GM21381 (cell line): ENCODE measurements around the gene USP40.

Experiments used
- ATAC-seq: cut with Tn5 transposase; IDR thresholded peaks from one replicate; pipeline ENCODE4 v1.9.1; 2021; ENCODE audit warnings: mild to moderate bottlenecking, moderate library complexity; ENCODE audit not compliant: unreplicated experiment

Gene USP40

DNA sequence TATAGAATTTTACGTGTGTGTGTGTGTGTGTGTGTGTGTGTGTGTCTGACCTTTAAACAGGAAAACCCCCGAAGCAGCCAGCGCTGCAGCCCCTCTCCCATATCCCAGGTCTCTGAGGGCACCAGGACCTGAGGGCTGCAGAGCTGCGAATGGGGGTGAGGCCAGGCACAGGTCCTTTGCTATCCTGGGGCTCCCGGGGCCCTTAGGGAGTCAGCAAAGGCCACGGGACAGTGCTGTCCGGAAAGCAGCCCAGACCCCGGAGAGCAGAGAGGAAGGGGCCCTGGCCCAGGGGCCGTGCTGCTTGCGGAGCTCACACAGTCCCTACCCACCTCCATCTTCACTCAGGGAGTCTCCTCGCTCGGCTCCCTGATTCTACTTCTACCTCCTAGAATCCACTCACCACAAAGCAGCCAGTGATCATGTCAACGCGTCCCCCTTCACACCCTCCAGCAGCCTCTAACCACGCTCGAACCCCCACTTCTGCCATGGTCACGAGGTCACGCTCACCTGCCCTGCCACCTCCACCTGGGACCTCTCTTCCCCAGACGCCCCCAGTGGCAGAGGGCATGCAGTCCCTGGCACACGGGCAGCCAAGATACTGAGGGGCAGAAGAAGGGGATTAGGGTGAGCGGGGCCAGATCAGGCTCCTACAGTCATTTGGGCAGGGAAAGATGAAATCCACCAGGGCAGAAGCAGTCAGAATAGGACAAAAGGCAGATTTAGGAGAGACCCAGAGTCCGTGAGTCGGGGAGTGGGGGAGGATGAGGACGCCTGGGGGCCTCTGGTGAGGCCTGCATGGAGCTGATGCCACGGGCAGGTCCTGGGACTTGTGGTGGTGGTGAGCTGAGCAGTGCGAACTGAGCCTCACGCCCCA lies 86.7 kb downstream of the USP40 start:
- no peak for ATAC-seq

DNA sequence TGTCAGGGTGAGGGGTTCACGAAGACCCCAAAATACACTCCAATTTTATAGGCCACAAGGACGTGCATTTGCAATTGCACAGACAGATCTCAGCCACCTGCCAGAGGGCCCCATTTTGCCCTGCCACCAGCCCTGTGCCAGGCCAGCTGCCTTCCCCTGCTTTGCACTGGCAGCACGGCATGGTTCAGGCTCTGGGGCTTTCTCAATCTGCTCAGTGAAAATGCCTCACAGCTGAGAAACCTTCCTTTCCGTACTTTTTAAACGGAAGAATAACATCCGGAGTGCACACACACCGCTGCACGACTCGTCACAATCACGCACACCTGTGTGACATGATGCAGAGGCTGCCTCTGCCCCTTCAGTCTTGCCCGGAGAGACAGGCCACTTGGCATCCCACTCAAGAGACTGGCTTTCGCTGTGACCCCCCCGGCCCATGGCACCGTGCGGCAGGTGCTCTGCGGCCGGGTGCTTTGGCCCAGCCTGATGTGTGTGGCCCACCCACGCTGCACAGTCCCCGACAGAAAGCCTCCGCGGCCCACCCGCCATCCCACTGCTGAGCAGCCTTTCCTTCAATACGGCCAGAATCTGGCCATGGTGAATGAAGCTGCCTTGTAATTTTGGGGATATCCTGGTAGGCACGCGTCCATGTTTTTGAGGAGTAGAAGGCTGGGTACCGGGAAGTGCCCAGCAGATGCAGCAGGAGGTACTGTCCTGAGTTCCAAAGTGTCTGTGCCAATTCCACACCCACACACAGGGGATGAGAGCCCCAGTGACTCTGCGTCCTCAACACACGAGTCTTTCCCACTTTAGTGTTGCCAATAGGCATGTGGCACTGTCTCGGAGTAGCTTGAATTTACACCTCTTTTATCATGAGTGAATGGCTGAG lies 88.8 kb downstream of the USP40 start:
- ATAC-seq, result no peak

DNA sequence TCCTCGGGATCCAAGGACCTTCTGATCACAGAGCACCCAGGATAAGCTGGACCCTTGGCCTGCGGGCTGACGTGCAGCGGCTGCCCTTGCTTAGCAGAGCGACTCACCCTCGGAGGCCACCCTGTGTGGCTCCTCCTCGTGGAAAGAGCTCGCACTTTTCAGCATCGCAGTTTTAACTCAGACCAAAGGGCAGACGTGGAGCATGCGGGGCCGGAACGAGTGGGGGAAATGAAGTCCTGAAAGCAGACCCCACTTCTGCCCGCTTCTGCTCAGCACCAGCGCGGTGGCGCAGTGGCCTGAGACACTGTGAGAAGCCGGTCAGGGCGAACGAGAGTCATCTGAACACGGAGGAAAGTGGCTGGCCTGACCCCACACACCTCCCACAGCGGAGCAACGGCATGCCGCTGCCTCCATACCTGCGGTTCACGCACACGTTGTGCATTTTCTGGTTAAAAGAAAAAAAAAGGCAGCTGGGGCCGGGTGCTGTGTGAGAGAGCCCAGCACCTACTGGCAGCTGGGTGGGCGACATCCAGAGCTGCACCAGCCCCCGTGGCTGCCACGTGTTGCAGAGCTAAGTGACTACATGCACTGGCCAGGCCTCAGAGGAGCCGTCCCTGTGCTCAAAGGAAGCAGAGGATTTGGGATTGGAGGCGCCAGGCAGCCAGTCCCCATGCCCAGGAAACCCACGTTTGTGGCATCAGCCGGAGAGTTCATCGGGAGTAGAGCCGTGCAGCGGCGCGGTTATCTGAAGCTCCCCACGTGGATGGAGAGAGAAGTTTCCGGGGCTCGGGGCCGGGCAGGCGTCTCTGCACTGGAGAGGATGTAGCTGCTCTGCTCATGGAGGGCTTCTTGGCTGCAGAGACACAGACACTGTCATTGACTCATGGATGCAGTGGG lies 89.7 kb downstream of the USP40 start:
- ATAC-seq, result no peak

DNA sequence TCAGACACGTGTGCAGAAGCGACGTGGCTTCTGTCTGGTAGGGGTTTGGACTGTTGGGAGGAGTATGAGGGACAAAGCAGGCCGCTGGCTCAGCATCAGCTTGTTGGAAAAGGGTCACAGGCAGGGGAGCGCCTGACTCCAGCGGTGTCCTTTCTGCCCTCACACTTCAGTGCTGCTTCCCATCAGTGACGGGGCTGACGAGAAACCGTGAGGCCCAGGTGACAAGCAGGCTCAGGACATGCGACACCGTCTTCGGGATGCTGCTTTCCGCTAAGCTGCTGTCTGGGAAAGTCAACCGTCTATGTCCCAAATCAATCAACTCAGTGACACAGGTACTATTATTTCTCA lies 90.5 kb downstream of the USP40 start:
- ATAC-seq, result no peak

DNA sequence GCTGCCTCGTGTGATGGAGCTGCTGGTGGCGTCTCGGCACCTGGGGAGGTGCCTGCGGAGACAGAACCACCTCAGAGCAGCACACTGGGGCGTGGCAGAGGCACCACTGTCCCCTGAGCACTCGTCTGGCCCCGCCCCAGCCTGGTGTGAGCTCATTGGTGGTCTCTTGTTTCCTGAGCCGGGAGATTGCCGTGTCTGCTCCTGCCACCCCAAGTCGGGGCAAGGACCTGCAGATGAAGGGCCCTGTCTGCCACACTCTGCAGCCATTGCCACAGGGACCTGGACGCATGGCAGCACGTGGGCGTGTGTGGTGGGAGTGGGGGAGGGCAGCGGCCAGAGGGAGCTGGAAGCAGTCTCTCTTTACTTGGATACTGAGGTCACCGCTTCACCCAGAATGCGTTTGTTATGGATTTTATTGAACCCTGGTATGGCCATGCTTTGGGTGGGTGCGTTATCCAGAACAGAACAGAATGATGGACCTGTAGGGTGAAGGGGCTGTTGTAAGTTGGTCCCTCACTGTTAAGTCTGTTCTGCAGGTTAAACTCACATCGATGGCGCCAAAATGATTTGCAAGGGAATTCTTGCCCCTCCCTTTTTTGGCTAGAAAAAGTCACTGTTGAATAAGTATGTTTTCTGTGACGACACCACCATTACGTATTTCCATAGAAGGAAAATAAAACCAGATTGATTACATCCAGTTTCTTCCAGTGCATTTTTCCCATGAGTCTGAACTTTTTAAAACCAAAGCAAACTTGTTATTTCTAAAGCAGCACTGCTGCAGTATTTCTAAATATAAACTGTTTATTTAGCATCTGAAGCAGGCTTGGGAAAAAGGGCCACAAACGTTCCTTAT lies 92.0 kb downstream of the USP40 start:
- ATAC-seq, result no peak

DNA sequence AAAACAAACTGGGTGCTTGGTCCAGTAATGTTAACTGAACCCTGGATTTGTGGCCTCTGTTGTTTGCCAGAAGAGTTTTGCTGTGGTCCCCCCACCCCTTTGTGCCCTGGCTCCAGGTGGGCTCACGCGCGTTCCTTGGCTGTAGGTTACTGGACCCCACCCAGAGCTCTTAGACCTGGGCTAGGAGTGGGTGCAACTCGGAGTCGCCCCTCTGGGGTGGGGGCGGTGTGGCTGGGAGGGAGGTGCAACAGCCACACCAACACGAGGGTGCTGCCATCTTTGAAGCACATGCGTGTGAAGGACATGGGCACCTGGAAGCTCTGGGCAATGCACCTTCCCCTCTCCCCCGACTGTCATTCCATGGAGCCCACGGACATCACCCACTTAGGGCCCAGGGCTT lies 92.7 kb downstream of the USP40 start:
- ATAC-seq, result no peak

DNA sequence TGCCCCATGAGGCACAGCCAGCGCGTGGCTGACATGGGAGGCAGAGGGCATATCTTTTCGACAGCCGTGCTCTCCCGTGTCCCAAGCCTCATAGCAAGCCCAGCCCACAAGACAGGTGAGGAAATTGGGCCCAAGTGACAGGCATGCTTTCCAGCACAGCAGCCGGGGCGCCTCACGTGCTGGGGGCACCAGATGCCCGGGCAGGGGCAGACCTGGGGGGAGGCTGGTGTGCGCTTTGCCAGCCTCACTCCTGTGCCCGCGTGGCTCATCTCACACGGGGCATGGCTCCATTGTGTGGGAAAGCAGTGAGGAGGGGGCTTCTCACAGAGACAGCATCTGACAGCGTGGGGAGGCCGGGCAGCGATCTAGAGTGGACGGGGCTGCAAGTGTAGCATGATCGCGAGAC lies 93.2 kb downstream of the USP40 start:
- no peak for ATAC-seq

DNA sequence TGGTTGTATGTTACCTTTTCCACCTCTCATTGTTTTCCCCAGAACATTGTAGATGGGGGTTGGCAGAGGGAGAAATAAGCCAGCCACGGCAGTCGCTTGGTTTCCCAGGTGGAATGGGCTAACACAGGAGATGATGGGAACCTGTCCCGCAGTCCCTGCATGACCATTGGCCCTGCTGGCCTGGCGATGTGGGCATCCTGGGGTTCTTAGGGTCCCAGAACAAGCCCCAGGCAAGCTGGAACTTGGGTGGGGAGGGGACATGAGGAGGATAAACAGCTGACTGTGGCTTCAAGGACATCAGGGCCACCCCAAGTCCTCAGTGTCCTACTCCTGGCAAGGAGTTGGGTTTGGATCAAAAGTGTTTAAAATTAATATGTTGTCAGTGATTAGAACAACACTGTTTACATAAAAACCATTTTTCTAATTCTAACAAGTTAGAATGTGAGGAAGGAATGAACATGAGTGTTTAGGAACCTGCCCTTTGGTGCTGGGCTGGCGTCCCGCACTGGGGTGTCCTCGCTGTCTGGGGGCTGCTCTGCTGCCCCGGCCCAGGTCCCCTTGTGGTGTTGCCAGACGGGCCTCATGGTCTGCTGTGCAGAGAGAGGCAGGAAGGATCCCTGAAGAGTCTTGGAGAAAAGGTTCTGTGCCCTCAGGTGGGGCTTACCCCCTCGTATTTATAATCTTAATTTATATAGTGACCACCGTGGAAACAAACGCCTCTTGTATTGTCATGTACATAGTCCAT lies 95.1 kb downstream of the USP40 start:
- no peak for ATAC-seq

DNA sequence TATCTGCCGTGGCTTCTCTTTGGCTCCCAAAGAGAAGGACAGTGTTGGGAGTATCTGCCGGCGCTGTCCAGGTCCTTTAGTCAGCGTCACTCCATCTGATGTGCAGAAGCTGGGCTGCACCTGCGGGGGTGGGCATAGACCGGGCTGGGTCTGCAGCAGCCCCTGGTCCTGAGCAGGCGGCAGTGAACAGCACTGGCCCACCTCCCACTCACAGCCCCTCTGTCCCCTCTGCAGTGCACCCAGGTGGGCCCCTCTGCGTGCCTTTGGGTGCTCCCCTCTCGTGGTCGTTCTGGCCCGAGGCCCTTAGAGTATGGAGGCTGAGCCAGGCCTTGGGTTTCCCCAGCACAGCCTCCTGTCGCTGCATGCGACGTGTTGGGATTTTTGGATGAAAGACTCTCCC lies 95.7 kb downstream of the USP40 start:
- no peak for ATAC-seq

DNA sequence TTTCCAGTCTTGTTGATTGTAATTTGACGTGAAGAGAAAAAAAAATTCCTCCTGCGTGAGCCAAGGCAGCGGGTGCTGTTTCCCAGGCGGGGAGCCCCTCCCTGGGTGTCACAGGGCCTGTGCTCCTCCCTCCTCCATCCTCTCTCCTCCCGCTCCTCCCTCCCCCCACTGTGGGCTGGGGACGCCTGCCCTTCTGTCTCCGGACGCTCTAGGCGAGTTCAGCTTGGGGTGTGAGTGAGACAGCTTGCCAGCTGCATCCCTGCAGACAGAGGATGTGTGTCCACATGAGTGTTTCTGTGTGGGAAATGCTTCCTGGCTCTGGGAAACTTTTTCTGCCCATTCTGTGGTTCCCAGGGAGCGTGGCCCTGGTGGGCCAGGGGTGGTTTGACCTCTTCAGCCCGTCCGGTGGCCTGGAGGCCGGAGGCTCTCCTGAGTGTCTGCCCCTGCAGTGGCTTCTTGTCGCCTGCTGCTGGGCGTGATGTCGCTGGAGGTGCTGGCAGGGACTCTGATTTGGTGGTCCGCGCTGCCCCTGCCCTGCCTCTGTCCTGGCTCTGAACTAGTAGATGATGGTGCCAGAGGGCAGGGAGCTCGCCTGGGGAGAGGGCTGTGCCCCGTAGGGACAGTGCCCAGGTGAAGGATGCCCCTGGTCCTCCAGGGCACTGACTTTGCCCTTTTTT lies 96.4 kb downstream of the USP40 start:
- no peak for ATAC-seq

DNA sequence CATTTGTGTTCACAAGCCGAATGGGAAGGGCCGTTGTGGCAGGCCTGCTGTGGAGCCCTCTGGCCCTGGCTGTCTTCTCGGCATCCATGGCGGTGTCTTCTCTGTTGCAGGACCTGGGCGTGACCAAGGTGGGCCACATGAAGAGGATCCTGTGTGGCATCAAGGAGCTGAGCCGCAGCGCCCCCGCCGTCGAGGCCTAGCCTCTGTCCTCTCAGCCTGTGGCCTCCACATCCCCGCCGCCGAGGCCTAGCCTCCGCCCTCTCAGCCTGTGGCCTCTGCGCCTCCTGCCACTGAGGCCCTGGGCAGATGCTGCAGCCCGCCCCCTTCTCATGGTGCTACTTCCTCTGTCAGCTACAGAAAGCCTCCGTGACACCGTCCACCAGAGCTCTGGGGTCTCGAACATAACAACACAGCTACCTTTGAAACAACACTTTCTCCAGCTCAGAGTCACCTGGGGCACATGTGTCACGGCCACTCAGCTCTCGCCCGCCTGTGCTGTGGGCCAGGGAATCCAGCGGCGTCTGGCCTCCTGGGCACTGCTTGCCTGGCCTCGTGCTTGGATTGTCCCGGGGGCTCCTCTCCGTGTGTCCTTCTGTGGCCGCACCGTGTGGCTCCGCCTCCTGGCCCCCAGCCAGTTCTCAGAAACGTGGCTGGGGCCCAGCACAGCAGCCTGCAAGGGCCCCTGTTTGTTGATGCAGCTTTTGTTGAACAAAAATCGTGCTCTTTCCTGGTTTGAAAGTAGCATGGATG lies 97.1 kb downstream of the USP40 start:
- no peak for ATAC-seq

DNA sequence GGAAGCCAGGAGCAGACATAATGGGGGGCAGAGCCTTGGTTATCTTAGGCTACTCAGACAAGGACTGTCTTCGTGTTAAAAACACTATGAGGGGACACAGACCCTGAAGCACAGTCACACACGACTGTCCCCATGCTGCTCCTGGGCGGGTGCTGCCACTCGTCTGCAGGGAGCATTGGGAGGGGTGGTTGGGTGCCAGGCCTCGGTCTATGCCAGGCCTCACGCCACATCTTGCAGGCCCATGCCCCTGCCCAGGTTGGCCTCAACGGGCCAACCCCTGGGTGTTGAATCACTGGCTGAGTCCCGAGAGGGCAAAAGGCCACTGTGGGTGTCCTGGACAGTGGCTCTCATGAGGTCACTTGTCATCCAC lies 97.9 kb downstream of the USP40 start:
- ATAC-seq, result no peak

DNA sequence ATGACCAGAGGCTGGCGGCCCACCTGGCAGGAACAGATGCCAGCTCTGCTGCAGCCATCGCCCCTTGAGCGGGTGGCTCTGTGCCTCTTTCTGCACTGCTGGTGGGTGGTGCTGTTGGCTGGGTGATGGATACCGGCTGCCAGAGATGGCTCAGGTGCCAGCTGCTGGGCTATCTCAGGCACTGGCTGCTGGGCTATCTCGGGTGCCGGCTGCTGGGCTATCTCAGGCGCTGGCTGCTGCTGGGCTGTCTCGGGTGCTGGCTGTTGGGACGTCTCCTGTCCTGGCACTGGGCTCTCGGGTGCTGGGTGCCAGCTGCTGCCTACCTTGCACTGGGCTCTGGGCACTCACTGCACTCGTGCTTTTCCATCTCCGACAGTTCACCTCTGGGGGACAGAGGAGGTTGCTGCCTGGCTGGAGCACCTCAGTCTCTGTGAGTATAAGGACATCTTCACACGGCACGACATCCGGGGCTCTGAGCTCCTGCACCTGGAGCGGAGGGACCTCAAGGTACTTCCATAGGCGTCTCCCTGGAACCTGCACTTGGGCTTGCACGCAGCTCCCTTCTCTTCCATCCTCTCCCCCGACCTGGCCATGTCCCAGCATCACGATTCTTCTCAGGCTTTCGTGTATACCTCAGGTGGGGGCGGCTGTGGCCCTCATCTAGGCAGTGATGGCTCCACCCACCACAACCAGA lies 98.4 kb downstream of the USP40 start:
- no peak for ATAC-seq

DNA sequence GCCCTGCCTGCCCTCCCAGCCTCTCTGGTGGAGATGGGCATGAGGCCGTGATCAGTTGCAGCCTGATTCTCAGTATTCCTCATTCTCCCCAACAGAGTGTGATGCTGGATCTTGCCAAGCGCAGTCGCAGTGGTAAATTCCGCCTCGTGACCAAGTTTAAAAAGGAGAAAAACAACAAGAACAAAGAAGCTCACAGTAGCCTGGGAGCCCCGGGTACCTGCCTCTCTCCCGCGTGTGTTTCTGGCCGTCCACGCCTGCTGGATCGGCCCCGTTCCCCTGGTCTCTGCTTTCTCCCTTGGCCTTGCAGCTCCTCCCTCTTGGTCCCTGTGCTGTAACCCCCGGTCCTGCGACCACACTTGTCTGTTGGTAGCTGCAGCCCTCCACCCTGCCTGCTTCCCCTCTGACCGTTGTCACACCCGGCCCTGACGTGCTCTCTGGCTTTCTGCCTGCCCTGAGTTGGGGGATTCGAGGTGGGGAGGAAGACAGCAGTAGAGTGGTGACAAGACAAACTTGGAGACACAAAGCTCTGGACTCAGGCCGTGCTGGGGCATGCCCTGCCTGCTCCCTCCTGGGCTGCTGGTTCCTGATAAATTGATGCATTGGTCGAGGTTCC lies 99.5 kb downstream of the USP40 start:
- no peak for ATAC-seq

DNA sequence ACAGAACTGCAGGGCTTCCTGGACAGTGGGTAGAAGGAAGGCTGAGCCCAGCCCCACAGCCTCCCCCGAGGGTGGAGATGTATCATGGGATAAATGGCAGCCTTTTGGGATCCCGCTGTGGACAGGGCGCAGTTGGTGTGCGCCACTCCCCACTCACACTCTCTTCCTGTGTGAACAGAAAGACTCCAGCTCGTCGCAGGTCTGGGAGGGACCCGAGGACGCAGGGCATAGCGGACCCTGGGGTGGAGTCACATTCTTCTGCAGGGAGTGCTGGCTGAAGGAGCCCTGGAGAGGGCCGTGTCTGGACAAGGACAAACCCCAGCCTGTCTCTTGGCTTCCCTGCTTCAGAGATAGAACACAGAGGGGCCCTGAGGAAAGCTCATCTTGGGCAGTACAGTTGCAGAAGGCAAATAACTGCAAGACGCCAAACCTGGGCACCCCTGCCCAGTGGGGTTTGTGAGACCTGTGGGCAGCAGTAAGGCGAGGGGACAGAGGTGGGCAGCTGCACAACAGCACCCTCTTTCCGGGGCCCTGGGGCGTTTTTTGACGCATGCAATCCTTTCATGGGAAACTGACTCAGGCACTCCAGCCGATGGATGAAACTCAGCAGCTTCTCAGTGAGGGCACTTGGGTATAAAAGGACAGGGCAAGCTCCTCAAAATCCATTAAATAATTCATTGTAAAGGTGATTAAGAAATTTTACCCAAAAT lies 101.9 kb downstream of the USP40 start:
- no peak for ATAC-seq

DNA sequence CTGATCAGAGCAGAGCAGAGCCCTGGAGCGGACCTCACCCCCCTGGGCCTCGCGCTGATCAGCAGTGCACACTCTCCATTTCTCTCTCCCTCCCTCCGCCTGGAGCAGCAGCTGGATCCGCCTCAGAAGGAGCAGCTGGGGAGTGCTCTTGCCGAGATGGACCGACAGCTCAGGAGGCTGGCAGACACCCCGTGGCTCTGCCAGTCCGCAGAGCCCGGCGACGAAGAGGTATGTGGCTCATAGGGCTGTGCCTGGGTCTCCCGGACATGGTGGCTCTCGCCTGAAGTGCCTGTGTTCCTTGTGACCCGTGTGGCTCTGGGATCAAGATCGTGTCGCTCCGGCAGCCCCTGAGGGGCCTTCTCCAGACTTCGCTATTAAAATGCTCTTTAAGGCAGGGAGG lies 102.5 kb downstream of the USP40 start:
- no peak for ATAC-seq

DNA sequence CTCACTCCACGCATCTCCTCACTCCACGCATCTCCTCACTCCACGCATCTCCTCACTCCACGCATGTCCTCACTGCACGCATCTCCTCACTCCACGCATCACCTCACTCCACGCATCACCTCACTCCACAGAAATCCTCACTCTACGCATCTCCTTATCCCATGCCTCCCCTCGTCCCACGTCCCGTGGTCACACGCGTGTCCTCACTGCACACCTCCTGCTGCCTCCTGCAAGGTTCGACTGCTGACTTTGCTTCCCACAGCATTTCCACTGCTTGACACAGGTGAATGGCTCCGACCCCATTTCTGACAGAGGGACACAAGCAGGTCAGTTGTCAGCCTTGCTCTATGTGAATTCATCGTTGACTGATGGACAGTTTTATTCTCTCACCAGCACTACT lies 103.0 kb downstream of the USP40 start:
- ATAC-seq, result no peak
